HG02970 (cell line): ENCODE data around the gene SLC5A10.

ENCODE experiments used
- ATAC-seq: cut with Tn5 transposase; IDR thresholded peaks from one replicate; pipeline ENCODE4 v1.9.1; 2021; ENCODE audit warnings: mild to moderate bottlenecking, moderate library complexity, moderate number of reproducible peaks; ENCODE audit not compliant: unreplicated experiment, low FRiP score

SLC5A10 gene

GRCh38 chr17:18981335-18981641 is 29.3 kb downstream of the SLC5A10 start:
- no peak for ATAC-seq

- no peak for ATAC-seq
These were observed 29.9 kb downstream of the SLC5A10 start for GRCh38 chr17:18981642-18982424.

DNA sequence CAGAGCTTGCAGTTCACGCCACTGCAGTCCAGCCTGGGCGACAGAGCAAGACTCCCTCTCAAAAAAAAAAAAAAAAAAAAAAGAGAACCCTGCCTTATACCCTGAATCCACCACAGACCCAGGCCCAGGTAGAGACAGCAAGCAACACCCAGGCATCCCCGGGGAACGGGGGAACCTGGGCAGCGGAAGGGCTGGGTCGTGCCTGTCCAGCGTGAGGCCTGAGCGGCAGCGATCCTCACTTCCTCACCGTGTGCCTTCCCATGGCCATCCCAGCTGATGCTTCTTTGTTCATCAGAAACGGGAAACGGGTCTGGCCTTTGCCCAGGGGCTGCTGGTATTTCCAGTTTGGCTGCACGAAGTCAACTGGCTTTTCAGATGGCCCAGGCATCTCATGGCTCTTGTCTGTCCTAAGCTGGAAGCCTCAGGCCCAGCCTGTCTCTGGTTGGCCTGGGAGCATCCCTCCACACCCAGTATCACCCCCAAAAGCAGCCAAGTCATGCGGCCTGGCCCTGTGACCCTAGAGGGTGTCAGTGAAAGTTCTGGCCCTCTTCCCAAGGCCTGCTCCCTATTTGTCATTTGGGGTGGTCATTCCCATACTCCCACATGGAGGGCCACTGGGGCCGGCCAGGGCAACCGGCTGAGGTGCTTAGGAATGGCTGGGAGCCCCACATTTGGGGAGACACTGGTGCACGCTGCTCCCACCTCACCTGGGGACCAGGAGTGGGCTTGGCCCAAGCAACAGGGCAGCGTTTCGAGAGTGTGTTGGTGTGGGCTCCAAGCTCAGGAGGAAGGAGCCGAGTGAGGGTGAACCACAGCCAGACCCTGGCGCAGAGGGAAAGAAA is 32.5 kb downstream of the SLC5A10 start:
- no peak for ATAC-seq

DNA sequence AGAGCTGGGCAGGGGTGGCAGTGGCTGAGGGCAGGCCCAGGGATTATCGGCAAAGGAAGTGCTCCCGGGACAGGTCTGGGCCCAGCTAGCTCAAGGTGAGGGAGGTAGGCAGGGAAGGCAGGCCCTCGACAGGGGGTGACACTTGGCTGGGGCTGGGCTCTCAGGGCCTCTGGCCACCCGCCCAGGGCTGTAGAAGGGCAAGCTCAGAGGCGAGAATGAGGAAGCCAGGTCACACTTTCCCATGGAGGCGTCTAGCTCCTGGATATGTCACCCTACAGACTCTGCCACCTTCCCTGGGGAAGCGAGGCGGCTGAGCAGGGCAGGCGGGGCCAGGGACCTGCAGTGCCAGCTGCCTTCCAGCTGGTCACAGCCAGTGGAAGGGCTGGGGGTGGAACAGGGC is 33.5 kb downstream of the SLC5A10 start:
- ATAC-seq: no peak

GRCh38 chr17:18986541-18987229 is 34.7 kb downstream of the SLC5A10 start:
- ATAC-seq: no peak

GRCh38 chr17:18987230-18987610 is 35.3 kb downstream of the SLC5A10 start:
- ATAC-seq: no peak

- ATAC-seq: no peak
These were observed 36.0 kb downstream of the SLC5A10 start for GRCh38 chr17:18987862-18988545.

GRCh38 chr17:18988546-18989173 is 36.7 kb downstream of the SLC5A10 start:
- no peak for ATAC-seq

- no peak for ATAC-seq
These were observed 38.4 kb downstream of the SLC5A10 start for GRCh38 chr17:18990331-18990730.

- no peak for ATAC-seq
These were observed 39.8 kb downstream of the SLC5A10 start for GRCh38 chr17:18991531-18992315.

DNA sequence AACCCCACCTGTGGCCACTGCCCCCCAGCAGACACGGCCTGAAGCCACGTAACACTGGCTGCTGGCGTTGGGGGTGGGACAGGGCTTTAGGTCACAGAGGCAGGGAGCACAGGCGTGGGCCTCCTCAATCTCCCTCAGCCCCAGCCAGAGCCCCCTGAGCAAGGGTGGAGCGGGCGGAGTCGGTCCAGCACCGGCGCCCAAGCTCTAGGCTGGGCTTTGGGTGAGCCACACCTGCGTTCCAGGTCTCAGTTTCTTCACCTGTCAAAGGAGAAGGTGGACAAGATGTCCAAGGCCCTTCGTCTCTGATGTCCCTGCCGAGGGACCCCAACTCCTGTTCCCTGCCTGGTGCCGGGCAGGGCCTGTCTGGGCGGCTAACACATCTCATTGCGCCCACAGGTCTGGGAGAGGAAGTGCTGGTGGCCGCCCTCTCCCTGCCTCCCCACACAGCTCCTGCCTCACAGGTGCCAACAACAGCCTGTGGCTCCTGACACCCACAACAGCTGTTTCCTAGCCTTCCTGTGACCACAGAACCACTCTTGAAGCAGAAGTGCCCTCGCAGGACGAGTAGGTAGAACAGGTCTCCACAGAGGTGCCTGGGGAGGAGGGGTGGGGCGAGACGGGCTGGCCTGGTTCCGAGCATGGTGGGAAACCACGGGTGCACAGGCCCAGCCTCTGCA is 40.6 kb downstream of the SLC5A10 start:
- ATAC-seq: no peak

- no peak for ATAC-seq
These were observed 42.1 kb downstream of the SLC5A10 start for GRCh38 chr17:18993905-18994526.

DNA sequence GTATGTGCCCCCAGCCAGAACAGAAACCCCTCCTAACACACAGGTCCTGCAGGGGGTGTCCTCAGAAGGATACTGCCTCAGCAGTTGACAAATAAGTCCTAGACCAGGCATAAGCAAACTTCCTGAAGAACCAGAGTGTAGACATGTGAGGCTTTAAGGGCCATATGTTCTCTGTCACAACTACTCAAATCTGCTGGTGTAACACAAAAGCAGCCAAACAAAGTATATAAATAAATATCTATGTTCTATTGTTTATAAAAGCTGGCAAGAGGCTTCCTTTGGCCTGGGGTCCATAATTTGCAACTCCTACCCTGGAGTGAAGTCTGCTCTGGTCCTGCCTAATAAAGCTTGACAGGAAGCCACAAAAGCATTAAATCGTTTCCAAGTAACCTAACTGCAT is 42.7 kb downstream of the SLC5A10 start:
- no peak for ATAC-seq

GRCh38 chr17:18995220-18995619 is 43.3 kb downstream of the SLC5A10 start:
- ATAC-seq: no peak

DNA sequence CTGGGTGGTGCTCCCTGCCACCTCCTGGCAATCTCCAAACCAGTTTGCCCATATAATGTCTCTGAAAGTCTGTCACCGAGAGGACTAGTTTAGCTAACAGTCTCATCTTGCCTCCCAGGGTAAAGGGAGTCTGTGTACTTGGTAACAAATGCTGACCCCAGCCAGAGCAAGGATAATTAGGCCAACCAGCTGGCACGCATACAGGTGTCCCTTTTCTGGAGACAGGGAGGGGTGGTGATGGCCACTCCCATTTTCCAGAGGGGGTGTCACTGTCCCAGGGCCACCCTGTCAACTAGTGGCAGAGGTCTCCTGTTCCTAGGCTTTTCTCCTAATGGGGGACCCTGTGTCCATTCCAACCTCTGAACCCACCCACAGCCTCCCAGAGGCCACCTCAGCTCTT is 44.5 kb downstream of the SLC5A10 start:
- no peak for ATAC-seq

GRCh38 chr17:18997650-18998196 is 45.8 kb downstream of the SLC5A10 start:
- no peak for ATAC-seq

DNA sequence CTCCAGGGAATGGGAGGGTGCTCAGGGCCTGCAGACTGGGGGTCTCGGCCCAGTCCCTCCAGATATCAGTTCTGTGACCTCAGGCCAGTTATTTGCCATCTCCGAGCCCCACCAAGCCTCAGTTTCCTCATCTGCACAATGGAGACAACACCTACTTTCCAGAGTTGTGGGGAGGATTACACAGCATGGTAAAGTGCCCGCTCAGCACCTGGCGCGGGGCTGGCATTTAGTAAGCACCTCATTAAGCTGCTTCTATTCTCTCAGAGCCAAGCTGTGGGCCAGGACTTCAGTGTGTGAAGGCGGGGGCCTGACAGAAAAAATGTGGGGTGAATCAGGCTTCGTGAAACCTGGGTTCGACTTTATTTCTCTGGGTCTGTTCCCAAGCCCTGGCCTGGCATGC is 47.4 kb downstream of the SLC5A10 start:
- ATAC-seq: no peak

DNA sequence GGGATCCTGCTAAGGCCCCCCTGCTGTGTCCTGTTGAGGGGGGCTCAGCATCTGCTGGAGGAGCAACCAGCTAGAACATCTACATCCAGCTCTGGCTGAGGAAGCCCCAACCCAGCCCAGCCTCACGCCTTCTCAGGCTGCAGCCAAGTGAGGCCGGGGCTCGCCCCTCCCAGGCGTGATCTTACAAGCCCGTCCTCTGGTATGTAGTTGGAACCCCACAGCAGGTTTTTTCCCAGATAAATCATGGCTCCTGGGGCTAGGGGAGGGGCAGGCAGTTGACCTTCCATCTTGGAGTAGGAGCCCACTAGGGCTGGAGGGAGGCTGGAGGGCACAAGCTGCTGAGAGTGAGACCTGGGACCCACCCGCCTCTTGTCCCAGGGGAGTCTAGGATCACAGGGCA is 47.9 kb downstream of the SLC5A10 start:
- no peak for ATAC-seq
